Activated CD4-positive, alpha-beta T cell treated with anti-CD3 and anti-CD28 coated beads for 36 hours (primary cell): Measurements from ENCODE around the gene FHL3. TPM values are rescaled to one million over a fixed set of nuclear protein-coding genes. Genes with fewer than 3 reads are reported as not detected.
A peak's percentile ranks its signal among the peaks of the same experiment; 100 is the strongest.

Experiments used
- ATAC-seq: fragments of 200-7000 bp; cut with Tn5 transposase; one replicate; pipeline ENCODE4 v1.10.0; 2021; ENCODE audit warnings: mild to moderate bottlenecking, moderate library complexity
- CTCF ChIA-PET: fragments of 350-600 bp; sonication (Branson Sonifier 250); formaldehyde crosslinking; loops from one replicate; lab custom pipeline; 2021; ENCODE audit warnings: antibody characterized with exemption; lab: Charles Lee
- POLR2A ChIA-PET: fragments of 350-600 bp; sonication (Branson Sonifier 250); formaldehyde crosslinking; loops from one replicate; lab custom pipeline; 2021; ENCODE audit warnings: antibody characterized with exemption, inconsistent platforms; lab: Charles Lee
- DNase-seq: peaks from one replicate; pipeline ENCODE4 v3.0.0-alpha.2; 2020
- H3K27ac Mint-ChIP-seq: one replicate; pipeline ENCODE4 v1.8.0; 2021; ENCODE audit warnings: mixed read lengths
- H3K27me3 Mint-ChIP-seq: one replicate; pipeline ENCODE4 v1.8.0; 2021; ENCODE audit warnings: mixed read lengths
- H3K36me3 Mint-ChIP-seq: one replicate; pipeline ENCODE4 v1.8.0; 2021; ENCODE audit warnings: low read depth, mixed read lengths
- H3K4me1 Mint-ChIP-seq: one replicate; pipeline ENCODE4 v1.8.0; 2021; ENCODE audit warnings: mixed read lengths
- H3K4me3 Mint-ChIP-seq: one replicate; pipeline ENCODE4 v1.8.0; 2021; ENCODE audit warnings: mild to moderate bottlenecking, moderate library complexity, mixed read lengths
- H3K9me3 Mint-ChIP-seq: one replicate; pipeline ENCODE4 v1.8.0; 2021; ENCODE audit warnings: low read depth, mixed read lengths
- intact Hi-C, 2 experiments: fragments of 100-400 bp; cut with DNase I in 1 of 2; cut with micrococcal nuclease in 1 of 2; formaldehyde crosslinking; loops; one replicate each; pipeline versions ENCODE4 v1.14.2 to v1.15.1; 2022 to 2024; cut with DNase I, micrococcal nuclease
- total RNA-seq, 2 experiments: library from RNA; stranded (reverse); gene quantifications; one replicate each; pipeline ENCODE4 v1.2.3, GENCODE V29; 2021

Gene FHL3
- total RNA-seq, 2 experiments from 2014 or later: 21.1 to 23.8 TPM

DNA sequence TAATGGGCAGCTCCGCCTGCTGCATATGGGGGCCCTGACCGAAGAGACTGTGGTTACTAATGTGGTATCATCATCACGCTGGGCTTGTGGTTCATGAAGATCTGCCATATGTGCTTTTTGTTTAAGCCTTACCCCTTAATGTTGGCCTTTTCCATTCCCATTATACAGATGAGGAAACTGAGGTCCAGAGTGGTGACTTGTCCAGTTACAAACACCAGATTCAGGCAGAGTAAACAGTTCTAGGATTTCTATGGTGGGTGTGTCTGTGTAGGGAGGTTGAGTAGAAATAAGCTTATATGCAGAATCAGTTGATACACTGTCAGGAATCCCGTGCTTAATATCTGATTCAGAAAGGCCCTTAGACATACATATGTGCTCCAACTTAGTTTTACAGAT lies 7.9 kb upstream of the FHL3 start:
- Mint-ChIP-seq H3K4me3 (peak overlapping the region; percentile 97), H3K4me1 (peaks cover 51% of the 10 kb centered on the region), H3K27ac (peak overlapping the region; percentile 95), H3K9me3 (no peaks in the 10 kb centered on the region), H3K36me3 (peaks cover 30% of the 10 kb centered on the region), H3K27me3 (no peaks in the 10 kb centered on the region)
- POLR2A ChIA-PET: interaction anchor here (3.5 kb wide), 1 partner anchor 14 kb away, joined by 27 read pairs; no protein-coding TSS in a partner anchor
- no peak for DNase-seq
- ATAC-seq: no peak
- intact Hi-C loops: loop anchor here (2.0 to 5.0 kb wide), 6 partner anchors 321 to 1626 kb away; partner anchors contain the start of genes CDCA8 (in 1 of the 2), MEAF6 (in 1 of the 2), MRPS15 (in 1 of the 2) and NDUFS5 (in 1 of the 2)
- CTCF ChIA-PET: interaction anchor here (0.5 to 5.3 kb wide), 7 partner anchors 8 to 153 kb away, joined by 3 to 30 read pairs (median 3); no protein-coding TSS in a partner anchor

- H3K27ac Mint-ChIP-seq: peak within 1 kb of the TSS; percentile 95
- H3K36me3 Mint-ChIP-seq: peaks cover 30% of the 10 kb centered on the region
- DNase-seq: peak; percentile 94
- intact Hi-C loops: loop anchor here (1.0 to 5.0 kb wide), 13 partner anchors 16 to 1625 kb away; partner anchors contain the start of genes CDCA8 (in 2 of the 2), SF3A3 (in 2 of the 2), MEAF6 (in 1 of the 2) and MRPS15 (in 1 of the 2)
- ChIA-PET CTCF (interaction anchor here (0.5 to 5.3 kb wide), 9 partner anchors 9 to 153 kb away, joined by 3 to 30 read pairs (median 3); no protein-coding TSS in a partner anchor), POLR2A (interaction anchor here (0.5 to 3.5 kb wide), 4 partner anchors 15 to 534 kb away, joined by 3 to 27 read pairs (median 6); no protein-coding TSS in a partner anchor)
- H3K9me3 Mint-ChIP-seq: no peaks in the 10 kb centered on the region
- H3K4me3 Mint-ChIP-seq: peak within 1 kb of the TSS; percentile 97
- peak; percentile 81 for ATAC-seq
- H3K27me3 Mint-ChIP-seq: no peaks in the 10 kb centered on the region
- H3K4me1 Mint-ChIP-seq: peaks cover 51% of the 10 kb centered on the region
Observed at GRCh38 chr1:38012363-38013226, 7.3 kb upstream of the FHL3 start, which contains the start of gene UTP11. Gene UTP11, plus strand, starts transcription at chr1:38012734. Its CDS starts 69 bp downstream, at chr1:38012803.

- no peaks in the 10 kb centered on the region for H3K9me3 Mint-ChIP-seq
- H3K36me3 Mint-ChIP-seq: peaks cover 14% of the 10 kb centered on the region
- ChIA-PET POLR2A (interaction anchor here (1.6 kb wide), 1 partner anchor 20 kb away, joined by 4 read pairs; no protein-coding TSS in a partner anchor), CTCF (interaction anchor here (0.6 to 5.3 kb wide), 8 partner anchors 8 to 61 kb away, joined by 3 to 30 read pairs (median 4); no protein-coding TSS in a partner anchor)
- no peak for ATAC-seq
- H3K4me1 Mint-ChIP-seq: peaks cover 45% of the 10 kb centered on the region
- H3K4me3 Mint-ChIP-seq: no peak overlapping the region
- H3K27ac Mint-ChIP-seq: peak overlapping the region; percentile 98
- no peaks in the 10 kb centered on the region for H3K27me3 Mint-ChIP-seq
- intact Hi-C loops: loop anchor here (1.0 to 5.0 kb wide), 5 partner anchors 18 to 1623 kb away; partner anchors contain the start of genes CDCA8 (in 1 of the 2), MRPS15 (in 1 of the 2), NDUFS5 (in 1 of the 2) and STK40 (in 1 of the 2)
- no peak for DNase-seq
Observed at GRCh38 chr1:38009841-38010180, 4.5 kb upstream of the FHL3 start.

DNA sequence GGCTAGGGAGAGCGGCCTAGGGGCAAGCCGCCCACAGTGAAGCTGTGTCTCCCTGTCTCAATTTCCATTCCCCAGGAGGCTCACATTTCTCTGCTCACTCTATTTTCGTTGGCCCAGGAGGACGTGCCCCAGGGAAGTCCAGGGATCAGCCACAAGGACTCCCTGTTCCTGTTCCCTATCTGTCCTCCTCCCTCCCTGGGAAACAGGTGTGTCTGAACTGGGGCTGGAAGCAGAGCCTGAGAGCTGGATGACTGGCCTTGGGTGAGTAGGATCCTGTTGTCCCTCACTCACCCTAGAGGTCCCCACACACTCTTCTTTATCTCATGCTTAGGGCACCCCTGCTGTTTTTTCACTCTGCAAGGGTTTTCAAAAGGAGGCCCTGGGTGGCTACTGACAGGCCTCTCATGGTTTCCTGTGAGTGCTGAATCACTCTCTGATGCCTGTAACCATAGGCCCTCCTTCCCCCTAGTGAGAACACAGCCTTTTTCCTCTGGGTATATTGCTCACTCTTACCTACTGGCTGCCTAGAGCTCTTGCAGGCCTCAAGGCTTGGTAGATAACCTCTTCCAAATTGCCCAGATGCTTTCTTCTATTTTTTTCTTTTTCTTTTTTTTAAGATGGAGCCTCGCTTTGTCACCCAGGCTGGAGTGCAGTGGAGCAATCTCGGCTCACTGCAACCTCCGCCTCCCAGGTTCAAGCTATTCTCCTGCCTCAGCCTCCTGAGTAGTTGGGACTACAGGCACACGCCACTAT lies 4.0 kb upstream of the FHL3 start:
- intact Hi-C loops: loop anchor here in 1 of 2 experiments (1.0 kb wide), 1 partner anchor 19 kb away; no protein-coding TSS in a partner anchor
- Mint-ChIP-seq H3K27ac (peak overlapping the region; percentile 98), H3K36me3 (peaks cover 19% of the 10 kb centered on the region), H3K27me3 (no peaks in the 10 kb centered on the region), H3K4me1 (peaks cover 48% of the 10 kb centered on the region), H3K9me3 (no peaks in the 10 kb centered on the region), H3K4me3 (peak overlapping the region; percentile 51)
- peak; percentile 79 for DNase-seq
- peak; percentile 81 for ATAC-seq
- POLR2A ChIA-PET: interaction anchor here (0.6 to 1.6 kb wide), 3 partner anchors 19 to 1010 kb away, joined by 3 to 8 read pairs (median 4); no protein-coding TSS in a partner anchor
- CTCF ChIA-PET: interaction anchor here (0.6 to 5.3 kb wide), 13 partner anchors 12 to 416 kb away, joined by 3 to 30 read pairs (median 4); no protein-coding TSS in a partner anchor

DNA sequence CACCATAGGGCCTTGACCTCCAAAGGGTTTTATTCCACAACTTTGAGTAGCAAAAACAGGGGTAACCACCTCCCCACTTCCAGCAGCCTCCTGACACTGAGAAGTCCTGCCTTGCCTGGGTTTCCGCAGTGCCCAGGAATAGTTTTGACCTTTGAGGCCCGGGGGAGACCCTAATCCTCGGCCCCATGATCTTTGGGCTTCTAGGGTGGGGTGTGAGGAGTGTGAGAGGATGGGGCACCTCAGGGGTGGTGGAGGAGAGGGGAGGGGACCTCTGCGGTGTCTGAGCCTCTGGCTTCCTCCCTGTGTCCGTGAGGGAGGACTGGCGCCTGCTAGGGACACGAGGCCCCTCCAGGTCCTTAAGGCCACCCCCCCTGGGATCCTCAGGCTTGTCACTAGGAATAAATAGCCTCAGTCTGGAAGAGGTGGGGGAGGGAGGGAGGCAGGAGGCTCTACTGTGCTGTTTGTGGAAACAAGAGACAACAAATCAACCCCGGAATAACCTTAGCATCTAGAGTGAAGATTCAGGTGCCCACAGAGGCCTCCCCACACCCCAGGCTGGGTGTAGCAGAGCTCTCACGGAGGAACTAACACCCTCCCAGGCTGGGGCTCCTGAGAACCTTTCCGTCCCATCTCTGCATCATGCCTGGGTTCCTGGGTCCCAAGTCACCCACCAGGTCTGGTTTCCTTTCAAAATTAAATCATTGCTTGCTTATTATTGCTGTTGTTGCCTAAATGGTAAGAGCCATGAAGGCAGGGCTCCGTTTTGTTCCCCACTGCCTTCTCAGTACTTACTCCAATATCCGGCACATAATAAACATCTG lies 904 bp upstream of the FHL3 start:
- Mint-ChIP-seq H3K9me3 (no peaks in the 10 kb centered on the region), H3K4me3 (peak overlapping the region; percentile 51), H3K4me1 (peaks cover 44% of the 10 kb centered on the region), H3K27me3 (no peaks in the 10 kb centered on the region), H3K27ac (peak overlapping the region; percentile 13), H3K36me3 (peaks cover 6% of the 10 kb centered on the region)
- DNase-seq (no peak), ATAC-seq (no peak)
- ChIA-PET POLR2A (no interaction called here), CTCF (no interaction called here)
- intact Hi-C loops: no loop called here

DNA sequence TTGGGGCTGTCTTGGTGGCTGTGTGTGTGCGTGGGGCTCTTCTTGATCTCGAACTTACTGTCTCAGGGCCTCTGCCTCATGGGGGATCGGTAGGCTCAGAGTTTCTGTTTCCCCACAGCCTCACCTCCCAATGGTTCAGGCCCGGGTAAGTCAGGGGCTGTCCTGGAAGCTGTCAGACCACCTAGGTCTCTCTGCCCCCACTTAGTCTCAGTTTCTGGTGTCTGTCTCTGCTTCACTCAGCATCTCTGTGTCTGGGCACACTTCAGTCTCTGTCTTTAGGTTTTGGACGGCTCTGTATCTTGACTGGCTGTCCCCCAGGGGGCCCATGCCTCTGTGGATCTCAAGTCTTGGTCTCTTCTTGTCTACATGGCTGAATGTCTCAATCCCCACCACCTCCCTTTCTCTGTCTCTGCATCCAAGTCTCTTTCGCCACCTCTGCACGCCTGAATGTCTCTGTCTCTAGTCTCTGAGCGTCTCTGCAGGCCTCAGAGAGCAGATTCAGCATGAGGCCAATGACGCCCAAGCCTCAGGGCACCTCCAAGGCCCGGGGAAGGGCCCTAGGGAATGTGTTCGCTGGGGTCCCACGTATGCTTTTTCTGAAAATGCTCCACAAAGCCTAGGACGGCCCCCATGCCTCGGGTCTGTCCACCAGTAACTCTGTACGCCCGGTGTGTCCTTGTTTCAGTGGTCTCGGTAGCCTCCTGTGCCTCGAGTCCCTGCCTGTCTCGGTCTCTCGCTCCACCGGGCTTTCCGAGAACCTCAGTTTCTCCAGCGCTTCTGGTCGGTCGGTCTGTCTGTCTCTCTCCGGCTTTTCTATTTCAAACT lies 818 bp downstream of the FHL3 start:
- intact Hi-C loops: loop anchor here in 1 of 2 experiments (2.0 kb wide), 1 partner anchor 14 kb away; the partner anchor contains the start of gene SF3A3
- DNase-seq: no peak
- Mint-ChIP-seq H3K9me3 (no peaks in the 10 kb centered on the region), H3K36me3 (peaks cover 6% of the 10 kb centered on the region), H3K27ac (peak overlapping the region; percentile 88), H3K4me3 (peak overlapping the region; percentile 88), H3K4me1 (peaks cover 49% of the 10 kb centered on the region), H3K27me3 (no peaks in the 10 kb centered on the region)
- CTCF ChIA-PET: interaction anchor here (0.6 to 1.5 kb wide), 3 partner anchors 11 to 1261 kb away, joined by 3 to 4 read pairs (median 3); partner anchors contain the start of gene SF3A3
- POLR2A ChIA-PET: interaction anchor here (0.6 kb wide), 1 partner anchor 407 kb away, joined by 3 read pairs; no protein-coding TSS in a partner anchor
- ATAC-seq: no peak

DNA sequence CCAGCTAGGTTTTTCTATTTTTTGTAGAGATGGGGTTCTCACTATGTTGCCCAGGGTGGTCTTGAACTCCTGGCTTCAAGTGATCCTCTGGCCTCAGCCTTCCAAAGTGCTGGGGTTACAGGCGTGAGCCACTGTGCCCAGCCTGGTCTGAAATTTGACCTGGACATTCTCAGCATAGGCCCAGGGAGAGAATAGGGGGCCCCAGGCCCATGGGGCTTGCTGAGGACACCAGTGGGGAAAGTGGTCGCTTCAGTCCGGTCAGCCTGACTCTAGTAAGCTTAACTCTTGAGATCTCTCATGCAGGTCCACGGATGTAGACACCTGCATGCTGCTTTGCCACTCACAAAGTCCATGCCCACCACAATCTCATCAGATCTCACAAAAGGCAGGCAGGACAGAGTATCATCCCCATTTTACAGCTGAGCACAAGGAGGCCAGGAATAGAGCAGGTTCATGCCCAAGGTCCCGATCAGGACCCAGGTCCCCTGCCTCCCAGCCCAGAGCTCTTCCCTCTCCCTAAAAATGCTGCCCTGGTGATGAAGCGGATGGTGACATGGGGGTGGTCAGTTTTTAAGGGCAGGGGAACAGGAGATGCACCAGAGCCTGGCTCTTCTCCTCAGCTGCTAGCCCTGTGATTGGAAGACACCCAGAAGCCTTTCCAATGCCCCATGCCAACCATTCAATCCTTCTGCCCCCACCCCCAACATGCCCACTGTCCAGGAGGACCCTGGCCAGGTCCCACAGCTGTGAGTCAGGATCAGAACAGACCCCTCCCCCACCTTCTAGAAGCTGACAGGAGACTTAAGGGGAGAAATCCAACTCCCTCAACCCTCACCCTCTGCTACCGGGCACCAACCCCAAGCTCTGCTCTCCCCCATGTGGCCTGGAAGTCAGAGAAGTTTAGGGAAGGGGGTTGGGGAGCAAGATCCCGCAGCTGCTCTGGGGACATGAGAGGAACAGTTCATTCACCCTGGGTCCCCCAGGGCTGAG lies 1.8 kb downstream of the FHL3 start:
- CTCF ChIA-PET: interaction anchor here (0.6 to 1.5 kb wide), 3 partner anchors 10 to 1262 kb away, joined by 3 to 4 read pairs (median 3); partner anchors contain the start of gene SF3A3
- Mint-ChIP-seq H3K36me3 (peaks cover 6% of the 10 kb centered on the region), H3K4me3 (peak overlapping the region; percentile 88), H3K27ac (peak overlapping the region; percentile 88), H3K9me3 (no peaks in the 10 kb centered on the region), H3K27me3 (no peaks in the 10 kb centered on the region), H3K4me1 (peaks cover 47% of the 10 kb centered on the region)
- POLR2A ChIA-PET: interaction anchor here (0.6 to 0.7 kb wide), 3 partner anchors 10 to 406 kb away, joined by 3 read pairs; no protein-coding TSS in a partner anchor
- intact Hi-C loops: loop anchor here in 1 of 2 experiments (2.0 kb wide), 1 partner anchor 13 kb away; the partner anchor contains the start of gene SF3A3
- DNase-seq (no peak), ATAC-seq (no peak)

DNA sequence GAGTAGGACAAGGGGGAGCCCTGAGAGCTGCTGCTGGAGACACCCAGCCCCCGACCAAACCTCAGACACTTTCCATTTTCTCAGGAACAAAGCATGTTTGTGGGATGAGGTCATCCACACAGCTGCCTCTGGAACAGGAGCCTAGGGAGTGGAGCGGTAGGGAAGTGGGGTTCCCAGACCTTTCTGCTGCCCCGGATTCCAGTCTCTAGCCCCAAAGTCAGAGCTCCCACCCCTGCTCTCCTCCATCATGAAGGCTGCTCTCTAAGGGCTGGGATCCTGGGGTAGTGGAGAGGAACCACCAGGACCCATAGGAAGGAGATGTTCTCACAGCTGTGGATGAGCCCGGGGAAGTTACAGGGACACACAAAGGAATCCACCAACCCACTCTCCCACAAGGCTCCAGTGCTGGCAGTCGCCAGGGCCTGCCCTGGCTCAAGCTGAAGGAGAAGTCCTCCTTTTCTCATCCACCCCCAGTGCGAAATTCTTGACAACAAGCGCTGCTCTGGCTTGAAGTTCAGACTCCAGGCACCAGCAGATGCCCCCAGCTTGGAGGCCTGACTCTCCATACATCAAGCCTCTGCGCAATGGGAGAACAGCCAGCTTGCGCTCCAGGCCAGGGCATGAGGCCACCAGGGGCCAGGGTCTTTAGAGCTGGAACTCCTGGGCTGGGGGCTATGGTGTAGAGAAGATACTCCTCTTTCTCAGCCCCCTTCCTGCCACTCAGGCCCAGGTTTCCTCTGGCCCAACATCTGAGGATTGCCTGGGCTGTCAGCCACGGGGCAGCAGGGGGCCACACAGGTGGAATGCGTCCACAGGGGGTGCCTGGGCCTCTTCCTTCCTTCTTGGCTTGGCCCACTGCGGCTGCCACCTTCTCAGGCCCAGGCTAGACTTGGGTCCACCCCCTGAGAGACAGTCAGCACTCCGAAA lies 4.5 kb downstream of the FHL3 start:
- H3K27me3 Mint-ChIP-seq: no peaks in the 10 kb centered on the region
- H3K36me3 Mint-ChIP-seq: peaks cover 18% of the 10 kb centered on the region
- intact Hi-C loops: no loop called here
- no peaks in the 10 kb centered on the region for H3K9me3 Mint-ChIP-seq
- CTCF ChIA-PET: interaction anchor here (1.0 to 2.2 kb wide), 3 partner anchors 10 to 19 kb away, joined by 3 to 8 read pairs (median 4); no protein-coding TSS in a partner anchor
- H3K4me1 Mint-ChIP-seq: peaks cover 49% of the 10 kb centered on the region
- H3K27ac Mint-ChIP-seq: peak overlapping the region; percentile 52
- DNase-seq: no peak
- no peak for ATAC-seq
- H3K4me3 Mint-ChIP-seq: no peak overlapping the region
- POLR2A ChIA-PET: no interaction called here
